ENCODE data around the gene NPM3. TPM values are rescaled to one million over a fixed set of nuclear protein-coding genes. Genes with fewer than 3 reads are reported as not detected.

NPM3 gene
- total and polyA plus RNA-seq, 2 of the 4 experiments (the other 2 are of a cell fraction): 84.1 to 112 TPM

- Histone ChIP-seq H3K9me1 (ENCODE audit: insufficient read depth, low read length) (peaks cover 26% of the 10 kb centered on the region), H2BK20ac (ENCODE audit: low read depth, low read length) (no peak overlapping the region), H2BK120ac (ENCODE audit: low read depth, low read length) (no peak overlapping the region), H2AK9ac (replicated peaks; ENCODE audit: low read depth, low read length, poor library complexity) (no peak overlapping the region), H3K56ac (ENCODE audit: extremely low read depth, insufficient read depth, low read length) (no peak overlapping the region), H2BK15ac (ENCODE audit: low read depth, low read length) (no peak overlapping the region), H3K36me3 (ENCODE audit: control insufficient read depth, insufficient read depth, low read length) (no peaks in the 10 kb centered on the region; the same call in 1 of the 2 replicates), H4K20me1 (ENCODE audit: insufficient read depth, low read length) (peaks cover 8% of the 10 kb centered on the region), H4K5ac (ENCODE audit: low read depth, low read length) (no peak overlapping the region), H3K9me3 (ENCODE audit: control insufficient read depth, insufficient read depth, low read length) (no peaks in the 10 kb centered on the region), H3K27ac (ENCODE audit: insufficient read depth, low read length) (no peak overlapping the region), H3K4me3 (ENCODE audit: insufficient read depth, low read depth, low read length) (no peak overlapping the region), H2AFZ (replicated peaks; ENCODE audit: low read length, poor library complexity) (no peak overlapping the region), H3K9ac (ENCODE audit: low read depth, low read length) (no peak overlapping the region), H3K27me3 (ENCODE audit: control insufficient read depth, insufficient read depth, low read length) (no peaks in the 10 kb centered on the region), H3K4me2 (ENCODE audit: low read depth, low read length) (no peak overlapping the region), H4K8ac (ENCODE audit: low read depth in 2 of 2, low read length in 2 of 2) (no peak overlapping the region), H2BK5ac (ENCODE audit: low read depth, low read length, poor library complexity, severe bottlenecking) (no peak overlapping the region), H3K14ac (replicated peaks; ENCODE audit: low read depth, low read length) (no peak overlapping the region), H3K18ac (ENCODE audit: low read depth, low read length) (no peak overlapping the region), H3K23ac (ENCODE audit: low read depth, low read length) (no peak overlapping the region), H3K4me1 (ENCODE audit: control insufficient read depth, insufficient read depth, low read length) (peaks cover 6% of the 10 kb centered on the region), H3K4ac (ENCODE audit: low read depth, low read length) (no peak overlapping the region), H2AK5ac (ENCODE audit: low read depth, low read length) (no peak overlapping the region), H3K79me1 (ENCODE audit: low read depth in 1 of 2, low read length in 2 of 2) (peaks cover 0 to 25% of the 10 kb centered on the region in 2 experiments; a peak in 2 of 4 replicates), H4K91ac (ENCODE audit: insufficient read depth, low read depth, low read length) (no peak overlapping the region)
- BruUV-seq (replicated peaks): no TSS peak
- no peak for TF ChIP-seq SMC3 (IDR thresholded peaks at IDR 0.05; ENCODE audit: low read depth, low read length)
- TF ChIP-seq CTCF (conservative IDR thresholded peaks at IDR 0.05; ENCODE audit: low read depth, low read length): no peak
- TF ChIP-seq RAD21 (IDR thresholded peaks at IDR 0.05; ENCODE audit: low read length): no peak
- no peak for TF ChIP-seq POLR2A (IDR thresholded peaks at IDR 0.05; ENCODE audit: low read depth, low read length)
- no peak for TF ChIP-seq MAFK (IDR thresholded peaks at IDR 0.05; ENCODE audit: low read depth, low read length)
- in situ Hi-C loops (cut with MboI; ENCODE audit: low sequenced_read_pairs): no loop called here
- ChIA-PET POLR2A (ENCODE audit: unreplicated experiment) (no interaction called here), CTCF (no interaction called here)
- DNase-seq (no peak), ATAC-seq (ENCODE audit: low read depth) (no peak)
- intact Hi-C loops (cut with micrococcal nuclease): no loop called here
- 100% methylated on average over 2 of the region's 10 CpGs; no CpG with 5 or more reads in 1 of the 2 experiments for WGBS, 2 experiments (ENCODE audit: extremely low coverage in 2 of 2, insufficient read length in 1 of 2)
- dilution Hi-C loops (cut with HindIII; ENCODE audit: low sequenced_read_pairs, unreplicated experiment): no loop called here
These were observed 44.8 kb upstream of the NPM3 start for GRCh38 chr10:101827919-101828600.
